OCI-LY1 (cell line): ENCODE measurements around the gene CELF2.

ENCODE experiments used
- H2AFZ ChIP-seq: fragments of 200-600 bp; sonication (generic), shearing (Covaris generic); 2 replicates; pipeline ENCODE4 v1.6.0; 2014; ENCODE audit warnings: antibody characterized with exemption, mild to moderate bottlenecking, low read length
- H3F3A ChIP-seq: fragments of 200-600 bp; sonication (generic), shearing (Covaris generic); 2 replicates; pipeline ENCODE4 v1.6.0; 2014; ENCODE audit warnings: mild to moderate bottlenecking, antibody characterized with exemption, low read length, moderate library complexity; ENCODE audit not compliant: insufficient read depth
- H3K27ac ChIP-seq: fragments of 200-600 bp; sonication (generic); 2 replicates; pipeline ENCODE4 v1.5.1; 2014; ENCODE audit warnings: low read length, mixed run types, mild to moderate bottlenecking, low read depth; ENCODE audit not compliant: poor library complexity, severe bottlenecking
- H3K27me3 ChIP-seq: fragments of 200-600 bp; sonication (generic); 2 replicates; pipeline ENCODE4 v1.6.0; 2014; ENCODE audit warnings: antibody characterized with exemption, mild to moderate bottlenecking, low read length, moderate library complexity; ENCODE audit not compliant: insufficient read depth
- H3K36me3 ChIP-seq: fragments of 200-600 bp; sonication (generic); 2 replicates; pipeline ENCODE4 v1.6.1; 2014; ENCODE audit warnings: mild to moderate bottlenecking, antibody characterized with exemption, low read length, moderate library complexity, mixed read lengths; ENCODE audit not compliant: insufficient read depth
- H3K4me1 ChIP-seq: fragments of 200-600 bp; sonication (generic); 2 replicates; pipeline ENCODE4 v1.5.1; 2014; ENCODE audit warnings: mild to moderate bottlenecking, low read length, moderate library complexity; ENCODE audit not compliant: insufficient read depth, severe bottlenecking
- H3K4me2 ChIP-seq: fragments of 200-600 bp; sonication (generic), shearing (Covaris generic); 2 replicates; pipeline ENCODE4 v1.6.1; 2014; ENCODE audit warnings: low read length
- H3K4me3 ChIP-seq: fragments of 200-600 bp; sonication (generic); 2 replicates; pipeline ENCODE4 v1.5.1; 2014; ENCODE audit warnings: low read length, low read depth, mild to moderate bottlenecking, mixed read lengths; ENCODE audit not compliant: poor library complexity, severe bottlenecking
- H3K79me2 ChIP-seq: fragments of 200-600 bp; shearing (Covaris generic); 2 replicates; pipeline ENCODE4 v1.6.1; 2016; ENCODE audit warnings: mixed run types, low read length, mixed read lengths; ENCODE audit not compliant: insufficient read depth
- H3K9ac ChIP-seq: fragments of 200-600 bp; sonication (generic), shearing (Covaris generic); 2 replicates; pipeline ENCODE4 v1.6.1; 2014; ENCODE audit warnings: mild to moderate bottlenecking, low read length, mixed read lengths
- H3K9me2 ChIP-seq: fragments of 200-600 bp; sonication (generic), shearing (Covaris generic); 2 replicates; pipeline ENCODE4 v1.6.1; 2014; ENCODE audit warnings: low read depth, mild to moderate bottlenecking, low read length, mixed read lengths
- H3K9me3 ChIP-seq: fragments of 200-600 bp; shearing (Covaris generic); 2 replicates; pipeline ENCODE4 v1.6.1; 2014; ENCODE audit warnings: low read length, mixed read lengths
- H4K20me1 ChIP-seq: fragments of 200-600 bp; sonication (generic), shearing (Covaris generic); 2 replicates; pipeline ENCODE4 v1.6.0; 2016; ENCODE audit warnings: mild to moderate bottlenecking, low read length; ENCODE audit not compliant: insufficient read depth
- CTCF ChIP-seq: fragments of 200-600 bp; sonication (generic), shearing (Covaris generic); IDR thresholded peaks from 2 replicates; pipeline ENCODE4 v1.5.1; 2017; ENCODE audit warnings: mild to moderate bottlenecking, antibody characterized with exemption, low read length, moderate library complexity, mixed read lengths
- EZH2 ChIP-seq: fragments of 200-600 bp; sonication (generic), shearing (Covaris generic); IDR thresholded peaks from 2 replicates; pipeline ENCODE4 v1.8.0; 2017; ENCODE audit warnings: borderline replicate concordance, mixed run types, mild to moderate bottlenecking, antibody characterized with exemption, low read length, moderate library complexity, mixed read lengths

Gene CELF2

DNA sequence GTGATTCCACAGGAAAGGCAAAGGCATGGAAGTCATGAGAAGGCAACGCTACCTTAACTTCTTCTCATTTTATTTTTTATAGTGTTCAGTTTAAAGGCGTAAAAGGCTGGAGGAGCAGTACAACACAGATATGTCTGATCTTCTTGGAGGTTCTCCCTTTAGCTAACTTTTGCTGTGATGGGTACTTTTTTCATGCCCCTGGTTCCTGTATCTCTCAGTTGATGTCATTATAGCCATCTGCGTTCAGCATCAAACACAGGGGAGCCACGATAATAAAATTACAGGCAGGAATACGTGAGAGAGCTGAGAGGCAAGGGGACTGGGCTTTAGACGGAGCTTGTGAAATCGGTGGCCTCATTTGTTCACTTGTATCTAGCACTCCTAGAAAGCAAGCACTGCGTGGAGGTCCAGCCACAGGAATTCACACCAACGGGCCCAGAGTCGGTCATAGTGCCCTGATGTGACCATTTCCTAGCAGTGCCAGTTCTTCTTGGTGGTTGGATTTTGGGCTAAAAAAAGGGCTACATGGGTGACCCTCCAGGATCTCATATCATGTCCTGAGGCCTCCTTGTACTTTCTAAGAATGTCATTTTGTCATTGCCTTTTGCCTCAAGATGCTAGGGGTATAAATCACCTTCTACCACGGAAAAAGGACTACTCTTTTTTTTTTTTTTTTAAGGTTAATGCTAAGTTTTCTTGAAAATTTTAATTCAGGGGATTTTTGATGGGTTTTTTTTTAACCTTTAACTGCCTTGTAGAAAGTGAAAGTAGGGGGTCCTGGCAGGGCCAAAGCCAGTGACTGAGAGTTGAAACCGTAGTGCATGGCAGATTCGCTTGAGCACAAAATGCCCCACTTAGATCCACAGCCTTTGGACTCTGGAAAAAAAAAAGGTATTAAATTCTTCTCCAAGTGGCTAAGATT is 191.5 kb downstream of the CELF2 start:
- no peak overlapping the region for H2AFZ ChIP-seq
- no peaks in the 10 kb centered on the region for H3K4me1 ChIP-seq
- no peaks in the 10 kb centered on the region for H3K9me2 ChIP-seq
- H3K27me3 ChIP-seq, result no peaks in the 10 kb centered on the region
- H3K36me3 ChIP-seq, result no peaks in the 10 kb centered on the region
- no peak overlapping the region for H3K27ac ChIP-seq
- no peak overlapping the region for H3K9ac ChIP-seq
- H3K4me3 ChIP-seq, result no peak overlapping the region
- no peak overlapping the region for H3K4me2 ChIP-seq
- TF ChIP-seq CTCF, result no peak
- TF ChIP-seq EZH2, result no peak
- H3K9me3 ChIP-seq, result no peaks in the 10 kb centered on the region
- H3F3A ChIP-seq, result no peaks in the 10 kb centered on the region
- no peaks in the 10 kb centered on the region for H3K79me2 ChIP-seq
- no peaks in the 10 kb centered on the region for H4K20me1 ChIP-seq

DNA sequence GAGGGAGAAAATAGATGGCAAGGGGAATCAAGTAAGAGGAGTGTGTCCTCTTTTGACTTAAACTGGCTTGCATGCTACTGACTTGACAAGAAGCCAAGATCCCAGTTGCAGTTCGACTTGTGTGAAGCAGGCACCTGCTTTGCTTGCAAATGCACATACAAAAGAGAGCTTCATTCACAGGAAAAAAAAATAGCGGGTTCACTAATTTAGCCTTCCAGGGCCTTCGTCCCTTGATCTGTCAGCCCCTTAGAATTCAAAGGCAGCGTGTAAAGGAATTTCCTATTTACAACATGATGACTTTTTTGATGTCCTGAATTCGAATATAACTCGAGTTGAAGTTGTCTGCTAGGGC is 192.1 kb downstream of the CELF2 start:
- Histone ChIP-seq H3K9me2 (no peaks in the 10 kb centered on the region), H3K79me2 (no peaks in the 10 kb centered on the region), H2AFZ (no peak overlapping the region), H3K9ac (no peak overlapping the region), H3K27me3 (no peaks in the 10 kb centered on the region), H3K4me2 (no peak overlapping the region), H3K9me3 (no peaks in the 10 kb centered on the region), H4K20me1 (no peaks in the 10 kb centered on the region), H3K4me1 (no peaks in the 10 kb centered on the region), H3K36me3 (no peaks in the 10 kb centered on the region), H3K27ac (no peak overlapping the region), H3F3A (no peaks in the 10 kb centered on the region), H3K4me3 (no peak overlapping the region)
- TF ChIP-seq EZH2 (no peak), CTCF (no peak)

- TF ChIP-seq CTCF (no peak), EZH2 (no peak)
- H4K20me1 ChIP-seq, result no peaks in the 10 kb centered on the region
- H3K4me1 ChIP-seq, result no peaks in the 10 kb centered on the region
- H3K9me3 ChIP-seq, result no peaks in the 10 kb centered on the region
- H3K79me2 ChIP-seq, result no peaks in the 10 kb centered on the region
- H3K36me3 ChIP-seq, result no peaks in the 10 kb centered on the region
- no peak overlapping the region for H3K27ac ChIP-seq
- no peaks in the 10 kb centered on the region for H3K27me3 ChIP-seq
- no peak overlapping the region for H3K4me3 ChIP-seq
- no peaks in the 10 kb centered on the region for H3F3A ChIP-seq
- H3K9me2 ChIP-seq, result no peaks in the 10 kb centered on the region
- no peak overlapping the region for H3K4me2 ChIP-seq
- no peak overlapping the region for H2AFZ ChIP-seq
- no peak overlapping the region for H3K9ac ChIP-seq
These were observed 192.7 kb downstream of the CELF2 start for GRCh38 chr10:11210211-11210922.
